ENCODE data around the gene NSUN7. TPM values are rescaled to one million over a fixed set of nuclear protein-coding genes. Genes with fewer than 3 reads are reported as not detected.

The NSUN7 gene
- total RNA-seq, 1 donor from 2014 or later, result not detected

DNA sequence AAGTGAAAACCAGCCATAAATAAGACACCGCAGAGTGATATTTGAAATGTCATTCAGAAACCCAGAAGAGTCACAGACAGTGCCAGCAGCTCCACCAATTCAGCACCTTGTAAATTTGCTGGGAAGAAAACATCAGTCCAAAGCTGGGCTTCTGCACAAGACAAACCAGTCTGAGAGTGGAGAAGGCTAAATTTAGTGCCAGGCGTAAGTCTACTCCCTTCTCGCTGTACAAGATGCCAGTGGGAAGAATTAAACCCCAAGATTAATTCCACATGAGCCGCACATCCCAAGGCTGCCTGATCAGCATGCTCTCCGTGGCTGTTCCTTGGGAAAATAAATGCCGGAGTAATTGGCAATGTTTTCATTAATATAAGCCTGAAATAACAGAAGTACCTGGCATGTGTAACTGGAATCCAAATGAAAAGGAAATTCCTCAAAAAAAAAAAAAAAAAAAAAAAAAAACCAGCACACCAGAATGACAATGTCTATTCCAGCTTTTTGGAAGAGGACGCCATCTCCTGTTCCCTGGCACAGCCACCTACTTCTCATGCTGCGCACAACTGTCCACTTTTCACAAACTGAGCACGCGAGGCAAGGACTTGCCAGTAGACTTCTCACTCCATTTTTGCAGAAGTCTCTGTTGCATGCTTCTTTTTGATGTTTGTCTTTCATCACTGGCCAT is 95.5 kb downstream of the NSUN7 start:
- DNase-seq (ENCODE audit: low read depth), result peak; percentile 82

DNA sequence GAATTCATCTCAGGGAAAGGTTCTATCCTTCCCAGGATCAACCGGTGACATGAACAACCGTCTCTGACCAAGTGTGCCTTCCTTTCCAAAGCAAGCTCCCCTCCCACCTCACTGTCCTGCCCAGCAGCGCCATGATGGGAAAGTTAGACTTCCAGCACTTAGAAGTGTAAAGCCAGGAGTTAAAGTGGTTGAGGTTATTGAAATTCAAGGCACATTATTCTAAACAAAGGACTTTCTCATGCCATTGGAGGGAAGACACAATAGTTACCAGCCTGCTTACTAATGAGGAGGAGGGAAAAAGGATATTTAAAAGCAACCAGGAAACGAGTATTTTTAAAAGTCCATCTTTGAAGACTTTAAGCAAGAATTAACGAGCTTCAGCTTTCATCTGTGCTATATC is 96.8 kb downstream of the NSUN7 start:
- DNase-seq (ENCODE audit: low read depth), result no peak

DNA sequence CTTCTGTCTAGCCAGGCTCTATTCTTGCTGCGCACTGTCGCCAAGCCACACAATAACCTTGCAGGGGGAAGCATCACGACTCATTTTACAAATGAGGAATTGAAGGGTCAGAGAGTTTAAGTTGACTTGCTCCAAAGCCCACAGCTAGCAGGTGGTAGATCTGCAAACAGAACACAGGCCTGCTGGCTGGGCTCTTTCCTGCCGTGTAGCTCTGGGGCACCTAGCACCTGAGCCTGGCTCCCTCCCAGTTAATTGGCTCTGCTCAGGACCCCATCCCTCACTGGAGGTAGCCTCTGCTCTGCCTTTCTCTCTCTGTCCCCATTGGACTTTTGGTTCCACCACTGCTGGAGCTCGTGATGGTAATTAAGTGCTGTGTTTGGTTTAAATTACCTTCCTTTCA is 98.5 kb downstream of the NSUN7 start:
- DNase-seq (ENCODE audit: low read depth), result peak; percentile 71

DNA sequence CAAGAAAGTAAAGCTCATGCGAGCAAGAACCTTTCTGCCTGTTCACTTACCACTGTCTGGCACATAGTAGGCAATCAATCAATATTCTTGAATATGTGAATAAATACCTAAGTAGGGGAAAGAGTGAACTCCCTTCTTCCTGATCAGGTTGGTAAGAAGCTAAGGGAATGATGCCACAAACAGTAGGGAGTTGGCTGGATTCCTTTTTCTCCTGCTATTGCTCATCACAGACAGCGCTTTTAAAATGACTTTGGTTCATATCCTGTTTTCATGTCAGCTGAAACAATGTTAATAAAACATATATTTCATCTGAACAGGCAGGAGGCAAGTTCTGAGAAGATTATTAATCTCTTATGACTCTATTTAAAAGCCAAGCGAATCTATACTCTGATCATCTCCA is 99.2 kb downstream of the NSUN7 start:
- no peak for DNase-seq (ENCODE audit: low read depth)

DNA sequence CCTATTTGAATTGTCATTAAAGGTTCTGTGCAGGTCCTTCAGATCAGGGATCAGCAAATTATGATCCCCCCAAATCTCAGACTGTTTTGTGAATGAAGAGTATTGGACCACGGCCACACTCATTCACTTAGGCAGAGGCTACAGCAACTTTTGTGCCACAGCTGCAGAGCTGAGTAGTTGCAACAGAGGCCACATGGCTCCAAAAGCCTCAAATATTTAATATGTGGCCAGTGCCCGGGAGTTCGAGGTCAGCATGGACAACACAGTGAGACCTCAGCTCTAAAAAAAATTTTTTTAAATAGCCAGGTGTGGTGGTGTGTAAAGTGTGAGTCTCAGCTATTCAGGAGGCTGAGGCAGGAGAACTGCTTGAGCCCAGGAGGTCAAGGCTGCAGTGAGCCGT is 100.7 kb downstream of the NSUN7 start:
- DNase-seq (ENCODE audit: low read depth), result peak; percentile 89

DNA sequence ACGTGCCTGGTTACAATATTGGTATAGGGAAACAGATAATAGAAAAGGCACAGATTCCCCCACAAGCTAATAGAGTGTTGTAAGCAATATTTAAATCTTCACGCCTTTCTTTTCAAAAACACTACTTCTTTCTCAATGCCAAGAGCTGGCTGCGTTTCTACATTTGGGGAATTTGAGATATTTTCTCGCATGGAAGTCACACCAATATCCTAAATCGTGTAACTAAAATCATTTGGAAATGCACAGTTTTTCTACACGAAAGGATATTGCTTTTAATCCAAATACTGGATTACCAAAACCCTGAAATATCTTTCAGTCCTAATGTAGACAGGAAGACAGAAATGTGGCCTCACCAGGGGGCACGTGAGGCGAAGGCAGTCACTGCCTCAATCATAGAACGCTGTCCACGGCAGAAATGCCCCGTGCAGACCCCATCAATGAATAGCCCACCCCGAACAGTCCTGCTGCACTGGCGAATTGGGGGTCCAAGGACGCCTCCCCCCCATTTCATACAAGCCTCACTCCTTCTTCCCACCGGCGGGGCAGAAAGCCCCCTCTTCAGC is 106.6 kb downstream of the NSUN7 start:
- no peak for DNase-seq (ENCODE audit: low read depth)

DNA sequence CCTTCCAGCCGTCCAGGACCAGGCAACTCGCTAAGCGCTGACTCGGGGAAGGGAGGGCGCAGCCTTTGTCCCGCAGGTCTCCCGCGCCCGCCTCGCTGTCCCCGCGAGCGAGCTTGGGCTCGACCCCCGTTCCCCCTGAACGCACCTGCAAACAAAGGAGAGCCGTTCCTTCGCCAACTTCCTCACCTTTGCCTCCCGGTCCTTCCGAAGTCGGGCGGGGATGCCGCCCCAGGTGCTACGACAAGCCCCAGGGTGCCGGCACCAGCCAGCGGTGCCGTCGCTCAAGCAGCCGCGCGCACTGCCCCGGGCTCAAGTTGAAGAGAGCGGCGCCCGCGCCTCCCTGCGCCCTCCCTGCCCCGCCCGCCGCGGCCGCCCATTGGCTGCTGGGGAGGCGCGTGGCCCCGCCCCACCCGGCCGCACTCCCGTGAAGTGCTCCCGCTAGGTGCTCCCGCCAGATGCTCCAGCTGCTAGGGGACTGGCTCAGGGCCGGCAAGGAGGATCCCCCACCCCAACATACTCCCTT is 107.1 kb downstream of the NSUN7 start:
- no peak for DNase-seq (ENCODE audit: low read depth)

DNA sequence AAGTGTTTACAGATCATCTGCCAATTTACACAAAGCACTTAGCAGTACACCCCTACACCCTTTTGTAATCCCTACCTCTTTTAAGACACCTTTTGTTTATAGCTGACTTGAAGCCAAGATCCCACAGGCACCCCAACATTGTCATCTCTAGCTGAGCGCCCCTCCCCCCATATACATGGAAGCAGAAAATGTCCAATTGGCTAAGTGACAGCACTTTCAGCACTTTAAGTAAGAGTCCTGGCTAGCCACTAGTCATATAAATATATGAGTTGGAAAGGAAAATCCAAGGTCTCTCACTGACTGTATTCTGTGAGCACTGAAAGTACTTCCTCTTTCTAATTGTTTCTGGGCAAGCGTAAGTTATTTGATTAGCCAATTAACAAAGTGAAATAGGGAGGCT is 108.2 kb downstream of the NSUN7 start:
- no peak for DNase-seq (ENCODE audit: low read depth)

DNA sequence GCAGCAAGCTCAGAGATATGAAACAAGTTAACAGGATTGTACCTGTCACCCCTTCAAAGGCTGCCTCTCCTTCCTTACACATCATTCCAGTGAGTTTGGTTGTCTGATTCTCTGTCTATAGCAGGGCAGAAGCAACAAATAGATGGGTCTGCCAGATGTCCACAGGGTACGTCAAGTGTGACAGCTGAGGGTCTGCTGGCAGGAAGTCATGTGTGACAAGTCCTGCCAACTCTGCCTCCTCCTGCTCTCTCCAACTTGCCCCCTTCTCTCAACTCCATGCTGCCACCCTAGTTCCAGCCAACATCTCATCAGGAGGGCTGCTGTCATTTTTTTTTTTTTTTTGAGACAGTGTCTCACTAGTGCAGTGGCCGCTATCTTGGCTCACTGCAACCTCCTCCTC is 109.2 kb downstream of the NSUN7 start:
- no peak for DNase-seq (ENCODE audit: low read depth)

Other genes with a start within 250 kb of the NSUN7 start
- gene RBM47, start 120.1 kb upstream of the NSUN7 start, total RNA-seq, result not detected in 2 replicates

Measured in myocyte (in vitro differentiated cells).